ENCODE results near the gene PPP1R3C.

- TF ChIP-seq, protein P1, sequence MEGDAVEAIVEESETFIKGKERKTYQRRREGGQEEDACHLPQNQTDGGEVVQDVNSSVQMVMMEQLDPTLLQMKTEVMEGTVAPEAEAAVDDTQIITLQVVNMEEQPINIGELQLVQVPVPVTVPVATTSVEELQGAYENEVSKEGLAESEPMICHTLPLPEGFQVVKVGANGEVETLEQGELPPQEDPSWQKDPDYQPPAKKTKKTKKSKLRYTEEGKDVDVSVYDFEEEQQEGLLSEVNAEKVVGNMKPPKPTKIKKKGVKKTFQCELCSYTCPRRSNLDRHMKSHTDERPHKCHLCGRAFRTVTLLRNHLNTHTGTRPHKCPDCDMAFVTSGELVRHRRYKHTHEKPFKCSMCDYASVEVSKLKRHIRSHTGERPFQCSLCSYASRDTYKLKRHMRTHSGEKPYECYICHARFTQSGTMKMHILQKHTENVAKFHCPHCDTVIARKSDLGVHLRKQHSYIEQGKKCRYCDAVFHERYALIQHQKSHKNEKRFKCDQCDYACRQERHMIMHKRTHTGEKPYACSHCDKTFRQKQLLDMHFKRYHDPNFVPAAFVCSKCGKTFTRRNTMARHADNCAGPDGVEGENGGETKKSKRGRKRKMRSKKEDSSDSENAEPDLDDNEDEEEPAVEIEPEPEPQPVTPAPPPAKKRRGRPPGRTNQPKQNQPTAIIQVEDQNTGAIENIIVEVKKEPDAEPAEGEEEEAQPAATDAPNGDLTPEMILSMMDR (IDR thresholded peaks at IDR 0.05; ENCODE audit: extremely low read depth in 1 of 2, insufficient read depth in 1 of 2, low read depth in 1 of 2, low read length in 2 of 2), result no peak
- TF ChIP-seq EZH2 (IDR thresholded peaks at IDR 0.05; ENCODE audit: borderline replicate concordance, low read depth, low read length, severe bottlenecking) (no peak), POLR2A (IDR thresholded peaks at IDR 0.05; ENCODE audit: low read depth, low read length) (no peak), MYC (IDR thresholded peaks at IDR 0.05; ENCODE audit: low read depth, low read length) (no peak), POLR2AphosphoS5 (IDR thresholded peaks at IDR 0.05; ENCODE audit: insufficient read depth, low read depth, low read length) (no peak)
- TF ChIP-seq, protein P2, sequence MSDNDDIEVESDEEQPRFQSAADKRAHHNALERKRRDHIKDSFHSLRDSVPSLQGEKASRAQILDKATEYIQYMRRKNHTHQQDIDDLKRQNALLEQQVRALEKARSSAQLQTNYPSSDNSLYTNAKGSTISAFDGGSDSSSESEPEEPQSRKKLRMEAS (IDR thresholded peaks at IDR 0.05; ENCODE audit: insufficient read depth, insufficient read length), result no peak
Measured at GRCh38 chr10:91642831-91643692, 10.2 kb upstream of the PPP1R3C start.

All from endothelial cell of umbilical vein (primary cell).